SU-DHL-6 (cell line): ENCODE measurements around the gene MCM9.

Source experiments
- CTCF ChIP-seq: fragments of 200-600 bp; sonication (generic); IDR thresholded peaks from one replicate; pipeline ENCODE4 v1.5.1; 2017; ENCODE audit warnings: antibody characterized with exemption, mild to moderate bottlenecking, low read length, moderate library complexity; ENCODE audit not compliant: insufficient read depth, poor library complexity, severe bottlenecking
- EZH2phosphoT487 ChIP-seq: fragments of 200-600 bp; sonication (generic), shearing (Covaris generic); conservative IDR thresholded peaks from 2 replicates; pipeline ENCODE4 v1.6.1; 2018; ENCODE audit warnings: mild to moderate bottlenecking, antibody characterized with exemption, low read length, moderate library complexity, mixed read lengths

- no peak for TF ChIP-seq CTCF
- no peak for TF ChIP-seq EZH2phosphoT487
Measured at GRCh38 chr6:118789419-118789818, 145.5 kb downstream of the MCM9 start.
